Calu3 (cell line): ENCODE results near the gene MXRA7. TPM values are rescaled to one million over a fixed set of nuclear protein-coding genes. Genes with fewer than 3 reads are reported as not detected.

ENCODE experiments used
- BruUV-seq: library from RNA; stranded (reverse); fragments of 400-500 nt; replicated peaks from 2 replicates; lab custom pipeline; 2021; lab: Mats Ljungman, UMichigan
- CTCF ChIA-PET: fragments of 300-600 bp; sonication (Branson Sonifier 250); formaldehyde crosslinking; loops from one replicate; lab custom pipeline; 2022; ENCODE audit warnings: antibody characterized with exemption; lab: Charles Lee
- DNase-seq: peaks from one replicate; pipeline ENCODE4 v3.0.0; 2022
- H3K27ac Mint-ChIP-seq: one replicate; pipeline ENCODE4 v1.8.0; 2022; ENCODE audit warnings: mixed read lengths; ENCODE audit not compliant: unreplicated experiment
- H3K27me3 Mint-ChIP-seq: one replicate; pipeline ENCODE4 v1.8.0; 2022; ENCODE audit warnings: mixed read lengths; ENCODE audit not compliant: unreplicated experiment
- H3K36me3 Mint-ChIP-seq: one replicate; pipeline ENCODE4 v1.8.0; 2022; ENCODE audit warnings: mild to moderate bottlenecking, moderate library complexity, mixed read lengths; ENCODE audit not compliant: insufficient read depth, unreplicated experiment
- H3K4me1 Mint-ChIP-seq: one replicate; pipeline ENCODE4 v1.8.0; 2022; ENCODE audit warnings: mild to moderate bottlenecking, low read depth, mixed read lengths; ENCODE audit not compliant: unreplicated experiment
- H3K4me3 Mint-ChIP-seq: one replicate; pipeline ENCODE4 v1.8.0; 2022; ENCODE audit warnings: mild to moderate bottlenecking, low read depth, moderate library complexity, mixed read lengths; ENCODE audit not compliant: unreplicated experiment
- H3K9me3 Mint-ChIP-seq: one replicate; pipeline ENCODE4 v1.8.0; 2022; ENCODE audit warnings: low read depth, mixed read lengths; ENCODE audit not compliant: unreplicated experiment
- CTCF ChIP-seq: fragments of 200-600 bp; IDR thresholded peaks from one replicate; pipeline ENCODE4 v1.8.0; 2022; ENCODE audit warnings: antibody characterized with exemption; ENCODE audit not compliant: unreplicated experiment
- intact Hi-C: fragments of 100-400 bp; cut with micrococcal nuclease; formaldehyde crosslinking; loops from one replicate; pipeline ENCODE4 v1.10.0; 2022; ENCODE audit not compliant: unreplicated experiment
- total RNA-seq: library from RNA; stranded (reverse); gene quantifications from 2 replicates; pipeline ENCODE4 v1.2.3, GENCODE V29; 2022

Gene MXRA7
- total RNA-seq, 1 experiment from 2014 or later, result 9.9 TPM

GRCh38 chr17:76672892-76673291, 37.9 kb downstream of the MXRA7 start:
- Mint-ChIP-seq H3K27me3 (no peaks in the 10 kb centered on the region), H3K27ac (no peak overlapping the region), H3K4me1 (peaks cover 29% of the 10 kb centered on the region), H3K9me3 (no peaks in the 10 kb centered on the region), H3K4me3 (peak overlapping the region; percentile 82), H3K36me3 (peaks cover 21% of the 10 kb centered on the region)
- BruUV-seq, result no TSS peak
- CTCF ChIA-PET, result no interaction called here
- intact Hi-C loops, result no loop called here
- DNase-seq, result no peak
- no peak for TF ChIP-seq CTCF

DNA sequence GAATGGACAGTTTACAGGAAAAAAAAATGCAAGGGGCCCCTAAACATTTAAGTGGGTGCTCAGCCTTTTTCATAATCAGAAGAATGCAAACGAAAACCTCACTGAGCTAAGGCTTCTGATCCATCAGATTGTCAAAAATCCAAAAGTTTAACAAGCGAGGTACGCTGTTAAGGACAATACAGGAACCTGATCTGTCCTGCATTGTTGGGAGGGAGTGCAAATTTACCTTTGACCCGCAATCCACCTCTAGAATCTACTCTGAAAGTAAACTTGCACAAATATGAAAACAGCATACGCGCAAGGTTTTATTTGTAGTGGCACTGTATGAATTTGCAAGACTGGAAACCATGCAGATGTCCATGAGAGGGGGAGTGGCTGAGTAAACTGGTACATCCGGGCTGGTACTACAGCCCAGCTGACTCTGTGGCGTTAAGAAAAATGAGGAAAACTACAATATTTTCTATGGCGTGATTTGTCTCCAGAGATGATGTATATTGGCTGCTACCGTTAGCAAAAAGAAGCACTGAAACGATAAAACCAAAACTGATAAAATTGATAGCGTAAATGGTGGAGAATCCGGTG, 38.4 kb downstream of the MXRA7 start:
- H3K27me3 Mint-ChIP-seq, result no peaks in the 10 kb centered on the region
- H3K4me3 Mint-ChIP-seq, result peak overlapping the region; percentile 82
- TF ChIP-seq CTCF, result no peak
- BruUV-seq, result TSS peak; percentile 93
- DNase-seq, result no peak
- H3K4me1 Mint-ChIP-seq, result peaks cover 31% of the 10 kb centered on the region
- H3K36me3 Mint-ChIP-seq, result peaks cover 21% of the 10 kb centered on the region
- H3K9me3 Mint-ChIP-seq, result no peaks in the 10 kb centered on the region
- CTCF ChIA-PET, result interaction anchor here (0.9 to 2.3 kb wide), 6 partner anchors 9 to 144 kb away, joined by 3 to 13 read pairs (median 4); no protein-coding TSS in a partner anchor
- intact Hi-C loops, result no loop called here
- H3K27ac Mint-ChIP-seq, result peak overlapping the region; percentile 81

DNA sequence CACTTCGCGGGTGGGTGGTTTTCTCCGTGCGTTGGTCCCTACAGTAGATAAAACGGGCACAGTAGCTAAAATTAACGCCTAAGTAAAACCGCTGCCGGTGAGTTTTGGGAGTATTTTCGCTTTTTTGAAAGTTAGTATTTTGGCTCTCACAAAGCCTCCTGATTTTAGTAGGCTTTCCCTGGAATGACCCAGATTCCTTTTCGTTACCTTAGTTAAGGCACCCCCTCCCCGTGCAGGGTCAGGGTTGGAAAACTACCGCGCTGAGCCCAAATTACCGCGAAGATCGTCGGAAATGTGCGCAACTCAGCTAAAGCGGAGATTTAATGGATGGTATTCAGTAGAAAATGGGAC, 38.9 kb downstream of the MXRA7 start:
- H3K4me1 Mint-ChIP-seq, result peaks cover 31% of the 10 kb centered on the region
- no peaks in the 10 kb centered on the region for H3K27me3 Mint-ChIP-seq
- no peaks in the 10 kb centered on the region for H3K9me3 Mint-ChIP-seq
- H3K4me3 Mint-ChIP-seq, result peak overlapping the region; percentile 82
- intact Hi-C loops, result loop anchor here (1.0 kb wide), 1 partner anchor 27 kb away; no protein-coding TSS in a partner anchor
- H3K36me3 Mint-ChIP-seq, result peaks cover 21% of the 10 kb centered on the region
- BruUV-seq, result no TSS peak
- CTCF ChIA-PET, result interaction anchor here (0.7 to 2.3 kb wide), 7 partner anchors 10 to 144 kb away, joined by 3 to 13 read pairs (median 3); no protein-coding TSS in a partner anchor
- H3K27ac Mint-ChIP-seq, result peak overlapping the region; percentile 81
- no peak for TF ChIP-seq CTCF
- no peak for DNase-seq

GRCh38 chr17:76671123-76671911, 39.4 kb downstream of the MXRA7 start:
- H3K27ac Mint-ChIP-seq, result peak overlapping the region; percentile 81
- no peak for TF ChIP-seq CTCF
- BruUV-seq, result no TSS peak

More at GRCh38 chr17:76671123-76671911, 39.4 kb downstream of the MXRA7 start:
- Mint-ChIP-seq H3K4me1 (peaks cover 31% of the 10 kb centered on the region), H3K4me3 (peak overlapping the region; percentile 82), H3K9me3 (no peaks in the 10 kb centered on the region), H3K36me3 (peaks cover 21% of the 10 kb centered on the region), H3K27me3 (no peaks in the 10 kb centered on the region)
- CTCF ChIA-PET, result interaction anchor here (0.6 to 2.3 kb wide), 10 partner anchors 10 to 155 kb away, joined by 3 to 13 read pairs (median 3); no protein-coding TSS in a partner anchor
- DNase-seq, result peak; percentile 99
- intact Hi-C loops, result loop anchor here (1.0 kb wide), 1 partner anchor 26 kb away; no protein-coding TSS in a partner anchor
